ENCODE results near the gene ARAP1. TPM values are rescaled to one million over a fixed set of nuclear protein-coding genes. Genes with fewer than 3 reads are reported as not detected.

ARAP1 gene
- total and polyA plus RNA-seq, 2 donors = 36.4 to 92.2 TPM

GRCh38 chr11:72688486-72688885 is 63.7 kb downstream of the ARAP1 start:
- peaks cover 0 to 10% of the 10 kb centered on the region in 2 donors for H3K4me1 ChIP-seq (ENCODE audit: control insufficient read depth in 2 of 2, insufficient read depth in 2 of 2, low read length in 2 of 2)
- H3K27ac ChIP-seq (ENCODE audit: low read depth in 1 of 2, low read length in 1 of 2) = no peak overlapping the region
- peaks cover 69 to 95% of the 10 kb centered on the region in 2 donors for H3K36me3 ChIP-seq (ENCODE audit: control insufficient read depth in 2 of 2, insufficient read depth in 2 of 2, low read length in 1 of 2)
- DNase-seq (ENCODE audit: low read depth in 6 of 9, low spot score in 9 of 9) = no peak
- H3K27me3 ChIP-seq (ENCODE audit: control insufficient read depth in 2 of 2, insufficient read depth in 1 of 2, low read length in 1 of 2) = no peaks in the 10 kb centered on the region
- no peak overlapping the region for H3K4me3 ChIP-seq (ENCODE audit: low read length in 2 of 2)
- H3K9me3 ChIP-seq (ENCODE audit: control insufficient read depth in 2 of 2, insufficient read depth in 1 of 2, low read length in 1 of 2) = no peaks in the 10 kb centered on the region
- WGBS = 99% methylated on average over 7 of the region's 7 CpGs

GRCh38 chr11:72687326-72687725 is 64.9 kb downstream of the ARAP1 start:
- WGBS = 98% methylated on average over 7 of the region's 7 CpGs
- Histone ChIP-seq H3K36me3 (ENCODE audit: control insufficient read depth in 2 of 2, insufficient read depth in 2 of 2, low read length in 1 of 2) (peaks cover 57 to 87% of the 10 kb centered on the region in 2 donors), H3K9me3 (ENCODE audit: control insufficient read depth in 2 of 2, insufficient read depth in 1 of 2, low read length in 1 of 2) (no peaks in the 10 kb centered on the region), H3K4me1 (ENCODE audit: control insufficient read depth in 2 of 2, insufficient read depth in 2 of 2, low read length in 2 of 2) (peaks cover 0 to 10% of the 10 kb centered on the region in 2 donors), H3K27me3 (ENCODE audit: control insufficient read depth in 2 of 2, insufficient read depth in 1 of 2, low read length in 1 of 2) (no peaks in the 10 kb centered on the region), H3K27ac (ENCODE audit: low read depth in 1 of 2, low read length in 1 of 2) (no peak overlapping the region), H3K4me3 (ENCODE audit: low read length in 2 of 2) (no peak overlapping the region)
- DNase-seq (ENCODE audit: low read depth in 6 of 9, low spot score in 9 of 9) = no peak

GRCh38 chr11:72686639-72687220 is 65.5 kb downstream of the ARAP1 start:
- H3K27me3 ChIP-seq (ENCODE audit: control insufficient read depth in 2 of 2, insufficient read depth in 1 of 2, low read length in 1 of 2) = no peaks in the 10 kb centered on the region
- no peaks in the 10 kb centered on the region for H3K9me3 ChIP-seq (ENCODE audit: control insufficient read depth in 2 of 2, insufficient read depth in 1 of 2, low read length in 1 of 2)
- peaks cover 51 to 82% of the 10 kb centered on the region in 2 donors for H3K36me3 ChIP-seq (ENCODE audit: control insufficient read depth in 2 of 2, insufficient read depth in 2 of 2, low read length in 1 of 2)
- H3K4me1 ChIP-seq (ENCODE audit: control insufficient read depth in 2 of 2, insufficient read depth in 2 of 2, low read length in 2 of 2) = peaks cover 0 to 10% of the 10 kb centered on the region in 2 donors
- WGBS = 94% methylated on average over 8 of the region's 8 CpGs
- no peak for DNase-seq (ENCODE audit: low read depth in 6 of 9, low spot score in 9 of 9)
- no peak overlapping the region for H3K27ac ChIP-seq (ENCODE audit: low read depth in 1 of 2, low read length in 1 of 2)
- H3K4me3 ChIP-seq (ENCODE audit: low read length in 2 of 2) = no peak overlapping the region

GRCh38 chr11:72685560-72686480 is 66.4 kb downstream of the ARAP1 start:
- H3K4me3 ChIP-seq (ENCODE audit: low read length in 2 of 2) = no peak overlapping the region
- WGBS = 81% methylated on average over 24 of the region's 24 CpGs
- H3K27me3 ChIP-seq (ENCODE audit: control insufficient read depth in 2 of 2, insufficient read depth in 1 of 2, low read length in 1 of 2) = peaks cover 0 to 2% of the 10 kb centered on the region in 2 donors
- H3K36me3 ChIP-seq (ENCODE audit: control insufficient read depth in 2 of 2, insufficient read depth in 2 of 2, low read length in 1 of 2) = peaks cover 44 to 73% of the 10 kb centered on the region in 2 donors
- H3K4me1 ChIP-seq (ENCODE audit: control insufficient read depth in 2 of 2, insufficient read depth in 2 of 2, low read length in 2 of 2) = peaks cover 0 to 10% of the 10 kb centered on the region in 2 donors
- peak in 1 of 9 donors; percentile 15 for DNase-seq (ENCODE audit: low read depth in 6 of 9, low spot score in 9 of 9)
- no peaks in the 10 kb centered on the region for H3K9me3 ChIP-seq (ENCODE audit: control insufficient read depth in 2 of 2, insufficient read depth in 1 of 2, low read length in 1 of 2)
- no peak overlapping the region for H3K27ac ChIP-seq (ENCODE audit: low read depth in 1 of 2, low read length in 1 of 2)

- WGBS = 91% methylated on average over 9 of the region's 9 CpGs
- H3K4me3 ChIP-seq (ENCODE audit: low read length in 2 of 2) = no peak overlapping the region
- peak in 3 of 9 donors; percentile 21 to 34 (median 30) for DNase-seq (ENCODE audit: low read depth in 6 of 9, low spot score in 9 of 9)
- H3K9me3 ChIP-seq (ENCODE audit: control insufficient read depth in 2 of 2, insufficient read depth in 1 of 2, low read length in 1 of 2) = no peaks in the 10 kb centered on the region
- H3K4me1 ChIP-seq (ENCODE audit: control insufficient read depth in 2 of 2, insufficient read depth in 2 of 2, low read length in 2 of 2) = peaks cover 0 to 10% of the 10 kb centered on the region in 2 donors
- H3K27ac ChIP-seq (ENCODE audit: low read depth in 1 of 2, low read length in 1 of 2) = no peak overlapping the region
- H3K36me3 ChIP-seq (ENCODE audit: control insufficient read depth in 2 of 2, insufficient read depth in 2 of 2, low read length in 1 of 2) = peaks cover 32 to 60% of the 10 kb centered on the region in 2 donors
- H3K27me3 ChIP-seq (ENCODE audit: control insufficient read depth in 2 of 2, insufficient read depth in 1 of 2, low read length in 1 of 2) = peaks cover 0 to 13% of the 10 kb centered on the region in 2 donors
Observed at GRCh38 chr11:72684236-72684912, 67.8 kb downstream of the ARAP1 start.

- Histone ChIP-seq H3K27me3 (ENCODE audit: control insufficient read depth in 2 of 2, insufficient read depth in 1 of 2, low read length in 1 of 2) (peaks cover 0 to 18% of the 10 kb centered on the region in 2 donors), H3K4me3 (ENCODE audit: low read length in 2 of 2) (no peak overlapping the region), H3K27ac (ENCODE audit: low read depth in 1 of 2, low read length in 1 of 2) (no peak overlapping the region), H3K9me3 (ENCODE audit: control insufficient read depth in 2 of 2, insufficient read depth in 1 of 2, low read length in 1 of 2) (no peaks in the 10 kb centered on the region), H3K4me1 (ENCODE audit: control insufficient read depth in 2 of 2, insufficient read depth in 2 of 2, low read length in 2 of 2) (peaks cover 0 to 10% of the 10 kb centered on the region in 2 donors), H3K36me3 (ENCODE audit: control insufficient read depth in 2 of 2, insufficient read depth in 2 of 2, low read length in 1 of 2) (peaks cover 26 to 54% of the 10 kb centered on the region in 2 donors)
- 65% methylated on average over 7 of the region's 7 CpGs for WGBS
- peak in 8 of 9 donors; percentile 22 to 74 (median 39) for DNase-seq (ENCODE audit: low read depth in 6 of 9, low spot score in 9 of 9)
Observed at GRCh38 chr11:72683782-72684200, 68.4 kb downstream of the ARAP1 start.

GRCh38 chr11:72682858-72683243 is 69.4 kb downstream of the ARAP1 start:
- H3K9me3 ChIP-seq (ENCODE audit: control insufficient read depth in 2 of 2, insufficient read depth in 1 of 2, low read length in 1 of 2) = no peaks in the 10 kb centered on the region
- H3K36me3 ChIP-seq (ENCODE audit: control insufficient read depth in 2 of 2, insufficient read depth in 2 of 2, low read length in 1 of 2) = peaks cover 18 to 45% of the 10 kb centered on the region in 2 donors
- peaks cover 0 to 10% of the 10 kb centered on the region in 2 donors for H3K4me1 ChIP-seq (ENCODE audit: control insufficient read depth in 2 of 2, insufficient read depth in 2 of 2, low read length in 2 of 2)
- H3K27me3 ChIP-seq (ENCODE audit: control insufficient read depth in 2 of 2, insufficient read depth in 1 of 2, low read length in 1 of 2) = peaks cover 0 to 28% of the 10 kb centered on the region in 2 donors
- no peak for DNase-seq (ENCODE audit: low read depth in 6 of 9, low spot score in 9 of 9)
- H3K27ac ChIP-seq (ENCODE audit: low read depth in 1 of 2, low read length in 1 of 2) = no peak overlapping the region
- H3K4me3 ChIP-seq (ENCODE audit: low read length in 2 of 2) = no peak overlapping the region
- WGBS = 96% methylated on average over 4 of the region's 4 CpGs

GRCh38 chr11:72682238-72682857 is 69.9 kb downstream of the ARAP1 start:
- WGBS = 96% methylated on average over 5 of the region's 5 CpGs
- H3K27me3 ChIP-seq (ENCODE audit: control insufficient read depth in 2 of 2, insufficient read depth in 1 of 2, low read length in 1 of 2) = peaks cover 0 to 33% of the 10 kb centered on the region in 2 donors
- no peak overlapping the region for H3K4me3 ChIP-seq (ENCODE audit: low read length in 2 of 2)
- no peak for DNase-seq (ENCODE audit: low read depth in 6 of 9, low spot score in 9 of 9)
- H3K36me3 ChIP-seq (ENCODE audit: control insufficient read depth in 2 of 2, insufficient read depth in 2 of 2, low read length in 1 of 2) = peaks cover 13 to 40% of the 10 kb centered on the region in 2 donors
- peaks cover 0 to 10% of the 10 kb centered on the region in 2 donors for H3K4me1 ChIP-seq (ENCODE audit: control insufficient read depth in 2 of 2, insufficient read depth in 2 of 2, low read length in 2 of 2)
- peaks cover 0 to under 1% of the 10 kb centered on the region in 2 donors for H3K9me3 ChIP-seq (ENCODE audit: control insufficient read depth in 2 of 2, insufficient read depth in 1 of 2, low read length in 1 of 2)
- no peak overlapping the region for H3K27ac ChIP-seq (ENCODE audit: low read depth in 1 of 2, low read length in 1 of 2)

Data from thymus (tissue), 11 donors.